Breast epithelium (tissue), 3 donors: ENCODE data around the gene STEAP1B.

Experiments used
- POLR2AphosphoS5 ChIP-seq, 3 donors: sonication (generic); formaldehyde crosslinking; IDR thresholded peaks; one replicate each; pipeline ENCODE4 v1.6.1; 2017; ENCODE audit warnings: antibody characterized with exemption in 3 of 3
- TF ChIP-seq, protein P1 (sequence below), 3 donors: fragments of 450-650 bp; IDR thresholded peaks; one replicate each; pipeline ENCODE4 v1.5.1; 2016 to 2017; ENCODE audit warnings: antibody characterized with exemption in 3 of 3, mild to moderate bottlenecking in 3 of 3, moderate library complexity in 3 of 3

DNA sequence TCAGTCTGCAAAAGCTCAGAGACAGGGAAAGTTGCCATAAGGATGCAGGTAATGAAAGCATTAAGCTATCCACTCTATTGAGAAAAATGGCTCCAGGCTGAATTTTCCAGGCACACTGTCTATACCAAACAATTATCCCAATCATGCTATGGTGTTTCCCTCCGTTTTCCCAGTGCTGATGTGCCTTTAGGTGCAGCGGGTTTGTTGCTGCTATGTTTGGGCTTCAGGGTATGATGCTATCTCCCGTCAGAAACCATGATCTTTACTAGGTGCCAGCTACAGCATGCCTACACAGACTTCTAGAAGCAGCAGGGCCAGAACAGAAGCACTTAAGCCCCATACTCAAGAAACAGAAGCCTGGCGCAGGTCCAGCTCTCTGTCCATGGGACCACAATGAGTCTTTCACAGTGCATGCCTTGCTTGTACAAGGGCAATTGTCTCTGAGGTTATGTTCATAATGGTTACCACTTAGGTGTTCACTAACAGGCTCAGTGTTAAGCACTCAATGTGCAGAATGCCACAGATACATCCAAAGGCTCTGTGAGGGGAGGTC is 19.4 kb downstream of the STEAP1B start:
- TF ChIP-seq, protein P1, sequence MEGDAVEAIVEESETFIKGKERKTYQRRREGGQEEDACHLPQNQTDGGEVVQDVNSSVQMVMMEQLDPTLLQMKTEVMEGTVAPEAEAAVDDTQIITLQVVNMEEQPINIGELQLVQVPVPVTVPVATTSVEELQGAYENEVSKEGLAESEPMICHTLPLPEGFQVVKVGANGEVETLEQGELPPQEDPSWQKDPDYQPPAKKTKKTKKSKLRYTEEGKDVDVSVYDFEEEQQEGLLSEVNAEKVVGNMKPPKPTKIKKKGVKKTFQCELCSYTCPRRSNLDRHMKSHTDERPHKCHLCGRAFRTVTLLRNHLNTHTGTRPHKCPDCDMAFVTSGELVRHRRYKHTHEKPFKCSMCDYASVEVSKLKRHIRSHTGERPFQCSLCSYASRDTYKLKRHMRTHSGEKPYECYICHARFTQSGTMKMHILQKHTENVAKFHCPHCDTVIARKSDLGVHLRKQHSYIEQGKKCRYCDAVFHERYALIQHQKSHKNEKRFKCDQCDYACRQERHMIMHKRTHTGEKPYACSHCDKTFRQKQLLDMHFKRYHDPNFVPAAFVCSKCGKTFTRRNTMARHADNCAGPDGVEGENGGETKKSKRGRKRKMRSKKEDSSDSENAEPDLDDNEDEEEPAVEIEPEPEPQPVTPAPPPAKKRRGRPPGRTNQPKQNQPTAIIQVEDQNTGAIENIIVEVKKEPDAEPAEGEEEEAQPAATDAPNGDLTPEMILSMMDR (IDR thresholded peaks at IDR 0.05), result no peak
- no peak for TF ChIP-seq POLR2AphosphoS5 (IDR thresholded peaks at IDR 0.05)
